NCI-H524 treated with DMSO at 0.1 percent for 48 hours (cell line): ENCODE data around the gene EYS.
"Not testable (repeated sequence)": the region's sequence is repeated elsewhere in the genome, so short reads cannot be mapped to it uniquely, and the experiment has no call there.

ENCODE experiments used
- DNase-seq: peaks from one replicate; lab custom pipeline; 2025; lab: John Stamatoyannopoulos, UW

Gene EYS

DNA sequence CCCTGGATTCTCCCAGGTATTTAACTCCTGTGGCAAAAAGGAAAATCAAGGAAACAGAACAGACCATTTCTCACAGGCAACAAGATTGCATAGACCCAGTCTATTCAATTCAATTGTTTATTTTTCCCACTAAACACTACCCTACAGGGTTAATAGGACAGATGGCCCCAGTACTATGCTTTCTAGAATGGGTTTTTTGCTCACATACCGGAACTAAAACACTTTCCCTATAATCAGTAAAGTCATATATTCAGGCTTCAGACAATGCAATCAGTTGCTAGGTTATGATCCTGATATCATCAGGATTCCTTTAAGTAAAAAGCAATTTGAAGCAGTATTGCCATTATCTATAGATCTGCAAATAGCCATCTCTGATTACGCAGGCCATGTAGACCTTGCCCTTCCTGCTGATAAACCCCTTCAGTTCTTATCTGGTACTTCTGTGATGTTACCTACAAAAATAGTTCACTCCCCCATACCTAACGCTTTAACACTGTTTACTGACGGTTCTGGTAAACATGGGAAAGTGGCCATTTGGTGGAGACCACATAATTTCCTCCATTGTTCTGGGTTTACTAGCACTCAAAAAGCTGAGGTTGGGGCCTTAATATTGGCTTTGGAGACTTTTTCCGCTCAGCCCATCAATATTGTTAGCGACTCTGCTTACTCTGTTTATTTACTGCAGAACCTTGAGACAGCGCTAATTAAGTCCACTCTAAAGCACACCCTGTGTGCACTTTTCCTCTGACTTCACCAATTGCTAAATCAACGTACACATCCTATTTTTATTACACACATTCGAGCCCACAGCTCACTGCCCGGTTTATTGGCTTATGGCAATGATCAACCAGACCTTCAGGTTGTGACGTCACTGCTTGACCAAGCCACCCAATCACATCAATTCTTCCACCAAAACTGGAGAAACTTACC is 1405.5 kb downstream of the EYS start:
- no peak for DNase-seq

DNA sequence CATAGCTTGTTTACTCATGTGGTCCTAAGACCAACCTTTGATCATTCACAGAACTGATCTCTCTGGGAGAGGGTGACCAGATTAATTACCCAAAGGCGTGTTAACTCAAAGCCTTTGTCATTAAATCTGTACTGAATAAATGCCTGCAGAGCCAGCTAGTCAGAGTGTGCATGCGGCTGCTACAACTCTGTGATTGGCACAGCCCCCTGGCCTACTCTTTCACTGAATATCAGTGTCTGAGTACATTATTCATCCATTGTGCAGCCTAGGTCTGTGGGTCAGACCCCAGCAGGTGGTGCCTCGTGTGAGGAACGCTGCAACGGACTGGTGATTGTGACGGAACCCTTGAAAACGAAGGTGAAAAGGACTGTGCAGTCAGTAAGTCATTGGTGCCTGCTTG is 1407.8 kb downstream of the EYS start:
- no peak for DNase-seq

DNA sequence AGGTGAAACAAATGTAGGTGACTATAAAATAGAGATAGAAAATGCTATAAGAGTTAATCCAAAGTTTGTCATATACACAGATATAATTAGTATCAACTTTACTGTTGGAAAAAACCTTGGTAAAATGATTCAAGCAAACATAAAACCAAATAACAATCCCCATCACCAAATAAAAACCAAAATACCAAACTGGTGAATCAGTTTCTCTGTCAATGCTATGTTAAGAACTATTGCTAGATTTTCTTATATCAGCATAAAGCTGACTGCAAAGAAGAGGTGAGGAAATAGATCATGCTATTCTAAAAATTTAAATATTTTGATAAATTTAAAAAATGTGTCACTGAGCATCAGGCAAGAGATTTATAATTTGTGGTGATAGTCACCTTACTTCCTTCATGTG is 1413.0 kb downstream of the EYS start:
- DNase-seq = no peak

DNA sequence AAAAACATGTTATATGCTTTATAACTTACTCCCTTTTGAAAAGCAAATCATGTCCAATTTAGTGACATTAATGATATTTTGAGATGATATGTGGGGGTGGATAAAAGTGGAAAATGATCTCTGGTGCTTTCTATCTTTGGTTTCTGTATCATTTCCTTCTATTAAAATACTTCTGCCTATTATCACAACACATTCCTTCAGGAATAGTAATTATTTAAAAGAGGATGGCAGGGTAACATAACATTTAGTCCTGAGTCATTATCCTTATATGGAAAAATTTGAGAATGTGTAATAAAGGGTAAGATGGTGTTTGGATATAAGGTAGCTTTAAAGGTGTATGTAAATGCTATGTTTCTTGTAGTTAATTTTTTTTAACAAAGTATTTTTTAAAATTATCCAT is 1413.7 kb downstream of the EYS start:
- no peak for DNase-seq

DNA sequence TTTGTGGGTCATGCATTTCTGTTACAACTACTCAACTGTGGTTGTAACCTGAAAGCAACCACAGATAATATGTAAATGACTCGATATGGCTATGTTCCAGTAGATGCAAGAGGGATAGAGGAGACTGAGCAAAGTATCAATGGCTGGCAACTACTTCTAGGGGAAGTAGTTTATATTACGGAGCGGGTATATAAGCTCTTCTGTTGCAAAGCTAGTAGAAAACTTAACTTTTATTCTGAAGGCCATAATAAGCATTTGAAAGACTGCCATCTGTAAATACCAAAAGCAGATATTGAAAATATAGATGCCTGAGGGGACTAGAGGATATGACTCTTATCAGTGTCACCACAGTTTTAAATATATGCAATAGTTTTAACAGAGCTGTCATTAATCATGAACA is 1416.2 kb downstream of the EYS start:
- DNase-seq = no peak

DNA sequence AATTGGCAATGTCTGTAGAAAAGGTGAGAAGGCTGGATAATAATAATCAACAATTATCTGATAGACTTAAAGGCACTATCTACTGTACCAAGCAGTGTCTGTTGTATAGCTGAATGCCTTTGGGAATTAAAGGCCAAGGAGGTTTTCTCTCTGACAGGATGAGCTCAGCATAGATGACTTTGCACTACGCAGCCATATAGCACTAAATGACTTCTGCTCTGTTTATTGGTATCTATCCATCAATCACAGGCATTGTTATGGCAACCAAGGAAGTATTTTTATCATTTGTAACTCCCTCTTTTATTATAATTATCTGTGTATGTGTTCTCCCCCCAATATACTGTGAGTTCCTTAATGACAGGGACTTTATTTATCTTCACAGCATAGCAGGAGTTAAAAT is 1417.1 kb downstream of the EYS start:
- no peak for DNase-seq

DNA sequence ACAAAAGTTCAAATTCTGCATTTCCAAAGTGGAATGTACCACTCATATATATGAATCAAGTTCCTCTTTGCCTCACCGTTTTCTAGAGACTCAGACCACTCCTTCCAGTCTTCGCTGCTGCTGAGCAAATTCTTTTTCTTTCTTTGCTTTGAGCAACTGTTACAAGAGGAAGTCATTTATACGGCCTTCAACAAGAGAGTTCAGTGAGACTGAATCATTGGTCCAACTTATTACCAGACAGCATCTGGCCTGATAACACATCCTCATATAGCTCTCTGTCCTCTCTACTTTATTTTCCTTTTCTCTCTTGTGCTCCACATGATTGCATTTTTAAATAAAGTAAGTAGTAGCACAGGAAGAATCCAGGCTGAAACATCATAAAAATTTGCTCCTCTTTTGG is 1418.7 kb downstream of the EYS start:
- no peak for DNase-seq

DNA sequence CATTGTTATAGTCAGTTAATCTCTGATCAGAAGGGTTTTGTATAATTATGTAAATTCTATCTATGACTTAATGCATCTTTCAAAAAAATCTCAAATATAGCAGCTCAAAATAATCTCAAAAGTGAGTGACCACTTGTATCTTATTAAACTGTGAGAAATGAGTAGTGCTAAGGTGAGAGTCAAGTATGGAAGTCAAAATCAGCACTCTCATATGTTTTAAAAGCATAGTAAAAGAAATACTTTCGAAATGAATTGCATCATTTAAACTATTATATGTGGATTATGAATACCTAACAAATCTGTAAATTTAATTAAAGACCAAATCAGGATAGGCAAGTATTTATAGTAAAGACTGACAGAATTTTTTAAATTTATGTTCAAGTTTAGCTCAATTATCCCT is 1425.9 kb downstream of the EYS start:
- no peak for DNase-seq

DNA sequence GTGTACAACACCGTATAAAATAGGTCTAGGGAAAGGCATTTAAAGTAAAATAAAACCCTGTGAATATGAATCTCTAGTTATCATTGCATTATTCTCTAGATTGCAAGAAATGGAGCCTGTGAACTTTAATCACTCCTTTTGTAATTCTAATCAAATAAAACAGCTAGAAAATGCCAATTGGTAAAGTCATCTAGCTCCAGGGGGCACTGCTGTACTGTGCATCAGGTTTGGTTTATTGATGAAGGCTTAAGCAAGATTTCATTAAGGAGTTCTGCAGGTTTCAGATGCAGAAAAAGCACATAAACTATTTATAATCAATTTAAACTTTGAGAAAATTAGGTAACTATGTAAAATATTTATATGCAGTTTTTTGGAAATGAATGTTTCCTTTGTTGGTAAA is 1426.5 kb downstream of the EYS start:
- DNase-seq = no peak

DNA sequence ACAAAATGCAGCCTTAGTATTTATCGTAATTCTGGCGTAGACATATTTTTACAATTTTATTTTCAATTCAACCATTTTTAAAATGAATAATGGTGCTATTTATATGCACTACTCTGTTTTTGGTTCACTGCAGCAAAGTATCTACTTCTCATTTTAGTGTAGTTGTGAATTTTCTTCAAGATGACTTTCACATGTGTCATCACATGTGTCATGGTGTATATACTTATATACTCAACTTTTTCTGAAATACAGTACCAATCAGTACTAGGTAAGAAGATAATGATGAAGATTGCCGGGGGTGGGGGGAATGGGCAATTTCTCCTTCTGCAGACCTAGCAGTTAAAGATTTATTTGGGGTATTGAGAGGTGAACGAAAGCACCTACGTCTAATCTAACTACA is 1436.9 kb downstream of the EYS start:
- DNase-seq = no peak

DNA sequence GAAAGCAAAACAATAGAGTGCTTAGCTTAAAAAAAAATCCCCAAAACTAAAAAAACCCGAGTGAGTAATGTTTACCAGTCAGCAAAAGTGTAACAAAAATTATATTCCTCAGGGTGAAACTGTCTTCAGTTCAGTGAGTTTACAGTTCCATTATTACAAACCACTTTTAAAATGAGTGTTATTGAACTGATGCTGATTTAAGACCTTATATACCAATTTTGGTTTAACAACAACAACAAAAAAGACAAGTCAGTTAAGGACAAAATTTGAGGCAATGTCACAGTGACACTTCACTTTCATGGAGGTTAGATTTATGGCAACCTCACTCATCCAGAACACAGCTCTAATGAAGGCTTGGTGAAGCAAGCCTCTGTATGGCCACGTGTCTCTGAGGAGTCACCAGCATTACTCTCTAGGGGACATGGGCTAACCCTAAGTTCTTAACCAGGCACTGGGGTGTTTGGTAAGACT is 1440.6 kb downstream of the EYS start:
- no peak for DNase-seq

DNA sequence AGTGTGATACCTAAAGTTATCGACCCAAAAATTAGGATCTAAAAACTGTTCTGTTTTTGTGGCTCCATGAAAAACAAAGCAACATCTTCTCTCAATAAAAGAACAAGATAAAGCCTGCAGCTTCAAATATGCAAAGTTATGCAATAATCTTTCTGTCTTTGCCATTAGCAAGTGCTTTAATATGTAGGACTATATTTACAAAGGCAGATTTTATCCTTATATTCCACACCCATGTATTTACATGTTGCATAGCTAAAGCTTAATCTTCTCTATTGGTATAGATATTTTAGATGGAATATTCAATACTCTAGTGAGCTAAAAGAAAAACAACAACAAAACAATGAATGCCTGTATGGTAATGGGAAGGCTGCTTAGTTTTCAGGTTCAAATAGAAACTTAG is 1443.2 kb downstream of the EYS start:
- no peak for DNase-seq

DNA sequence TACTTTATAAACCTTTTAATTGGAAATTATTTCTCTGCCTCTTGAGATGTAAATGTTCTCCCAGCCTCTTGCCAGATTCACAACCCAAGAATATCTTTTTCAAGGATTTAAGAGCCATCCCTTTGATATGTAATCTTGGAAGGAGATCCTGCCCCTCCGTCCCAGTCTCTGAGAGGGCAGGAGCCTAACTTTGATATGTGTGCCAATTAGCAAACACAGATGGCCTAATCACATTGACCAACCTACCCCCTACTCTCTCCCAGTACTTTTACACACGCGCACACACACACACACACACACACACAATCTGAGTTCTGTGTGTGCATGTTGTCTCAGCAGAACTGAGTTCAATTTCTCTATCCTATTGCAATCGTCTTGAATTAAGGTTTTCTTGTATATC is 1447.7 kb downstream of the EYS start:
- no peak for DNase-seq

DNA sequence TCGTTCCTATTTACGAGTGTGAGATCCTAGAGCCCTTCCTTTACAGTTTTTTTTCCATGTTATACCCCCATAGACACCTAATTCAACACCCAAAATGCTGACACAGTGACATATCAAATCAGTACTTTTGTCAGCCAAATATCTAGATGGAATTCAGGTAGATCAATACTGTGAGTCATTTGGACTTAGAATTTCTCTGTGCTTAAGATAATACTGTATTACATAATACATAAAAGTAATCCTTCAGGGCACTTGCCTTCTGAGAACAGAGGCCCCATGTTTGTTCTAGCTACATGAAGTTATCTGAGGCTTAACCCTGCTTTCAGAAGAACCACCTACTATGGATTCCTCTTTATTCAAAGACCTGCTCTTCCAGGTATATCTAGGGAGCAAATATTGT is 1448.3 kb downstream of the EYS start:
- DNase-seq = no peak

DNA sequence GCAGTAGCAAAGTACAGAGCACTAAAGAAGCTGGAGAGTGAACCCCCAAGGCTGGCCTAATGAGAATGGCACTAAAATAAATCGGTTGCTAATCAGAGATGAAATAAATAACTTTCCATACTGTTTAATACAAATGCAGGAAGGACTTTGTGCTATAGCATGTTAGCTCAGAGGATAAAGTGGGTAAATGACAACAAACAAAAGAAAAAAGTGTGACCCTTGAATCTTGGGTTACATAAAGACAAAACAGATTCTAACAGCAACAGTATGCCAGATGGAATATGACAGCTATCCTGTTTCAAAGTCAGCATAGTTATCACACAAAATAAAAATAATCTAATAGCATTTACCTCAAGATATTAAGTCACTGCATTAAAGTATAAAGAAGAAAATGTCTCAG is 1448.7 kb downstream of the EYS start:
- no peak for DNase-seq

DNA sequence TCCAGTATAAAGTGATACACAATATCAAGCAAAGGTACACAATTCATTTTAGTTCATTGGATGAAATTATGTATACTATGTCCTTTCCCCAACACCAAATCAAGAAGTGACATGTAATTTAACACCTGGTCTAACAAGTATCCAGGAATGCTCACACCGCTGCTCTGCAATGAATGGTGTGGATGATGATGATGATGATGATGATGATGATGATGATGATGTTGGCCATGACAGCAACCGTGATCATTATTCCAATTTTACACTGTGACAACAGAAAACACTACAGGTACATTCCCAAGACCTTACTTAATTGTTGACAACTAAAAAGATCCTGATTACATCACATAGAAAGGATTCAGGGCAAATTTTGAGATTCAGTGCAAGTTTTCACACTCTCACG is 1449.4 kb downstream of the EYS start:
- DNase-seq = no peak

DNA sequence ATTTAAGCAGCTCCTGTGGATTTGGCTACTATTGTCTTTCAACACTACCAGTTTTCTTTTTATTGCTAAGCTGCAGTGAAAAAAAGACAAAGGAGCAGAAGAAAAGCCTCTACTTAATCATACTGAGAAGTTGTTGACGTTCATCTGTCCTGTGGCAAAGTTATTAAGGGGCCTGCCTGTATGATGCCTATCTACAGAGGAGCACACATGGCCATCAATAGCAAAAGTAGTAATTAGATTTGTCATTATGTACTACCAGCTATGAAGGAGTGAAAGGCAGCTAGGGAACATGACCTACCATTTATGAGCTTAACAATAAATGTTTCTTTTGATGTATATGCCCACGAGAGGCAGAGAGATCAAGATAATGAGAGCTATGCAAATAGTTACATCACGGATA is 1450.5 kb downstream of the EYS start:
- DNase-seq = no peak

DNA sequence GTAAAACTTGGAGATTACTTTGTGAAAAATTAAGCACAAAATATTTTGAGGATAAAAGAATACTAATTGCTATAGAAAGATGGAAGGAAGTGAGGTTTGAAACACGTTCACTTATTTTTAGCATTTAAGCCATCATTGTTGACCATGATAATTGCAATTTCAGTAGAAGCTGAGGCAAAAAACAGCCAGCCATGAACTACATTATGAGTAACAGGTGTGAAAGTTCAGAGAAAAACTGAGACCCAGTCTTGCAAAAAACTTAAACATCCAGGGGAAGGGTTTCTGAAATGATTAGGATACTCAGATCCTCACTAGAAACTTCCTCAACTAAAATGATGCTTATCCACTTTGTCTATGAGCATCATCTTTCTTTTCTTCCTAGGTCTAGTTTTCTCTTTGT is 1452.0 kb downstream of the EYS start:
- DNase-seq = no peak

DNA sequence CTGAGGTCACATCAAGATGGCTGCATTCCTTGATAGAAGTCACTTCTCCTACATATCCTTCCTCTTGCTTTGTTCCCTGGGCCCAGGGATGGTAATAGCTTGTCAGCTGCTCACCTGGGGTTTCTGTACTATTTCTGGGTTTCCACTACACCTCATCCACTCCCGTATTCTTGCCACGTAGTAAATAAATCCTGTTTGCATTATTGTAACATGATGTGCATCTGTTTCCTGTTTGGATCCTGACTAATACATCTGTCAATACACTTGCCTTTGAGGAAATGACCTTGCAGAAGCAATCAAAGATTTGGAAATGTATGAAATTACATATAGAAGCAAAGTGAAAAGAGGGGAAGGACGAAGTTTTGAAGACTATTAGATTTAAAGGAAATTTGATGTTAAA is 1452.5 kb downstream of the EYS start:
- DNase-seq = no peak

DNA sequence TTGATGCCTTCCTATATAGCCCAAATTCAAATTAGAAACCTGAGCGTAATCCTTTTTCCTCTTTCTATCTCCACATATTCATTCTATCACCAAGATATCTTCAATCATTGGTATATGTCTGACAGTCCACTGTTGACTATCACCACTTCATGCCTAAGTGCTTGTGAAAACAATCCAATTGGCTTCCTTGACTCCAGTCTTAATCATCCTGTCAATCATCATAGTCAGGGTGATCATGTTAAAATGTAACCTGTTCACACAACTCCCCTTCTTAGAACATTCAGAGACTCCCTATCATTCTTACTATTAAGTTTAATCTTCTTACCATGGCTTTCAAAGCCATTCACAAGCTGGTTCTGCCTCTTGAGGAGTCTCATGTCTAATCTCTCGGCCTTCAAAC is 1454.8 kb downstream of the EYS start:
- peak; percentile 31 for DNase-seq

DNA sequence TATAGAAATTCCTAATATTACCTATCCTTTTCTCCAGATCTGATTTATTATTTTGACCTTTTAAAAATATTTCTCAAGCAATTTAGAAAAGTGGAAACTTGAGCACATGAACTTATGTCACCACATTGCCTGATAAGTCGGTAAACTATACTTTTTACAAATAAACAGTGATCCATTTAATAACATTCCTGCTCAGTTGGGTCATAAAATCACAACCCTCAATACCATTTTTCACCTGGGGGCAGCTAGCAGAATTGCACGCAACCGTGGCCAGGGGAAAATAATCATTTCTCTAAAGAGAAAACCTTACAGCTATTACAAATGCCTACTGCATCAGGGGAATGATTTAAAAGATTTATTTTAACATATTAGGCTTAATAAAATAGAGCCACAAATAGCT is 1456.9 kb downstream of the EYS start:
- DNase-seq = no peak

DNA sequence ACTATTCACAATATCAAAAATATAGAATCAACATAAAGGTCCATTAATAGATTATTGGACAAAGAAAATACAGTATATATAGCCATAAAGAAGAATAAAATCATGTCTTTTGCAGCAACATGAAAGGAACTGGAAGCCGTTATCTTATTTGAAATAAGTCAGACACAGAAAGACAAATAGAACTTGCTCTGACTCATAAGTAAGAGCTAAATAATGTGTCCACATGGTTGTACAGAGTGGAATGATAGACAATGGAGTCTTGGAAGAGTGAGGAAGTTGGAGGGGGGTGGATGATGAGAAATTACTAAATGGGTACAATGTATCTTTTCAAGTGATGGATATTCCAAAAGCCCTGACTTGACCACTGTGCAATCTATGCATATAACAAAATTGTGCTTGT is 1457.9 kb downstream of the EYS start:
- no peak for DNase-seq

DNA sequence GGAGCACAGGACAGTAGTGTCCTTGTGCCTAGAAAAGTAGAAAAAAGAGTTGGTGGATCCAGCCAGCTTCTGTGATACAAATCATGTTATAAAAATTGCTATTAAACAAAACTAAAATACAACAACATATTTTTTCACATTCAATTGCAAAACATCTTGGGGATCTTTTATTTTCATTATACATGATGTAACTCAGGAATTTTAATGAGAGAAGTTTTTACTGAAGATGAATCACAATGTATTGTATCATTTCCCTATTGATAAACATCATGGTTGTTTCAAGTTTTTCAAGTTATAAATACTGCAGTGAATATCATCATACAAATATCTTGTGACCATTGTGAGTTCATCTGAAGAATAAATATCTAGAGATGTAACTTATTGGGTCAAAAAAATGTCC is 1463.4 kb downstream of the EYS start:
- no peak for DNase-seq

DNA sequence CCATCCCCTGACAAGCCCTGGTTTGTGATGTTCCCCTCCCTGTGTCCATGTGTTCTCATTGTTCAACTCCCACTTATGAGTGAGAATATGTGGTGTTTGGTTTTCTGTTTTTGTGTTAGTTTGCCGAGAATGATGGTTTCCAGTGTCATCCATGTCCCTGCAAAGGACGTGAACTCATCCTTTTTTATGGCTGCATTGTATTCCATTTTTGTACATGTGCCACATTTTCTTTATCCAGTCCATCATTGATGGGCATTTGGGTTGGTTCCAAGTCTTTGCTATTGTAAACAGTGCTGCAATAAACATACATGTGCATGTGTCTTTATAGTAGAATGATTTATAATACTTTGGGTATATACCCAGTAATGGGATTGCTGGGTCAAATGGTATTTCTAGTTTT is 1468.1 kb downstream of the EYS start:
- DNase-seq = not testable (repeated sequence)
